Body of pancreas (tissue), 4 donors: ENCODE results near the gene NUP50. TPM values are rescaled to one million over a fixed set of nuclear protein-coding genes. Genes with fewer than 3 reads are reported as not detected.

Experiments
- ATAC-seq: fragments of 150-250 bp; one replicate; pipeline ENCODE4 v1.9.1; 2016
- DNase-seq, 4 donors: peaks; one replicate each; pipeline ENCODE4 v3.0.0-alpha.2; 2019
- H3K27ac ChIP-seq, 4 donors: fragments of 200-600 bp; sonication (generic); 1 replicate in 3 of 4; 2 replicates in 1 of 4; pipeline versions ENCODE4 v1.5.1 to v1.6.1; 2016 to 2019; ENCODE audit warnings: mild to moderate bottlenecking in 1 of 4, mixed read lengths in 1 of 4, moderate library complexity in 1 of 4
- H3K27me3 ChIP-seq, 2 donors: fragments of 200-600 bp; sonication (generic); one replicate each; pipeline ENCODE4 v1.6.0; 2016; ENCODE audit warnings: mild to moderate bottlenecking in 1 of 2
- H3K36me3 ChIP-seq, 2 donors: fragments of 200-600 bp; sonication (generic); replicated peaks in 1 of 2; 2 replicates each; pipeline ENCODE4 v1.5.1; 2016; ENCODE audit warnings: low read depth in 2 of 2; ENCODE audit not compliant: insufficient read depth in 1 of 2
- H3K4me1 ChIP-seq: fragments of 200-600 bp; sonication (generic); one replicate; pipeline ENCODE4 v1.6.0; 2016
- H3K4me3 ChIP-seq, 2 donors: fragments of 200-600 bp; sonication (generic); 1 replicate in 1 of 2; 2 replicates in 1 of 2; pipeline ENCODE4 v1.5.1; 2016 to 2019
- H3K9me3 ChIP-seq, 3 donors: fragments of 200-600 bp; sonication (generic); 1 replicate in 2 of 3; 2 replicates in 1 of 3; pipeline ENCODE4 v1.5.1; 2016
- CTCF ChIP-seq, 7 experiments: fragments of 450-650 bp in 4 of 7; fragments of 200-600 bp in 3 of 7; sonication (generic) in 3 of 7; IDR thresholded peaks; one replicate each; pipeline ENCODE4 v1.5.1; 2016 to 2019; ENCODE audit warnings: antibody characterized with exemption in 7 of 7
- POLR2A ChIP-seq, 3 donors: fragments of 450-650 bp; IDR thresholded peaks; one replicate each; pipeline ENCODE4 v1.6.1; 2016; ENCODE audit warnings: antibody characterized with exemption in 3 of 3, mild to moderate bottlenecking in 2 of 3
- WGBS, 2 donors: methylation state at CpG; one replicate each; pipeline ENCODE4 v1.1.5; 2017; 5-methylcytosine and 5-hydroxymethylcytosine counted together
- intact Hi-C: fragments of 100-400 bp; cut with DNase I; formaldehyde crosslinking; loops from one replicate; pipeline ENCODE4 v1.15.1; 2023
- total RNA-seq, 2 donors: library from RNA; depleted of rRNA; stranded (reverse); fragments of >200 nt; gene quantifications; one replicate each; pipeline ENCODE4 v1.1.0, GENCODE V29; 2016

Gene NUP50
- total RNA-seq, 2 donors from 2014 or later, result 39.2 to 43.1 TPM

GRCh38 chr22:45202333-45203149 lies 38.8 kb downstream of the NUP50 start:
- intact Hi-C loops, result no loop called here
- TF ChIP-seq POLR2A (IDR thresholded peaks at IDR 0.05) (no peak), CTCF (IDR thresholded peaks at IDR 0.05) (no peak)
- 89 to 94% methylated on average over 22 to 32 of the region's 36 CpGs for WGBS, 2 donors
- Histone ChIP-seq H3K27me3 (no peaks in the 10 kb centered on the region), H3K9me3 (no peaks in the 10 kb centered on the region), H3K27ac (no peak overlapping the region), H3K4me1 (peaks cover under 1% of the 10 kb centered on the region), H3K36me3 (peaks cover 0 to 9% of the 10 kb centered on the region in 2 donors), H3K4me3 (no peak overlapping the region)
- ATAC-seq (no peak), DNase-seq (no peak)

DNA sequence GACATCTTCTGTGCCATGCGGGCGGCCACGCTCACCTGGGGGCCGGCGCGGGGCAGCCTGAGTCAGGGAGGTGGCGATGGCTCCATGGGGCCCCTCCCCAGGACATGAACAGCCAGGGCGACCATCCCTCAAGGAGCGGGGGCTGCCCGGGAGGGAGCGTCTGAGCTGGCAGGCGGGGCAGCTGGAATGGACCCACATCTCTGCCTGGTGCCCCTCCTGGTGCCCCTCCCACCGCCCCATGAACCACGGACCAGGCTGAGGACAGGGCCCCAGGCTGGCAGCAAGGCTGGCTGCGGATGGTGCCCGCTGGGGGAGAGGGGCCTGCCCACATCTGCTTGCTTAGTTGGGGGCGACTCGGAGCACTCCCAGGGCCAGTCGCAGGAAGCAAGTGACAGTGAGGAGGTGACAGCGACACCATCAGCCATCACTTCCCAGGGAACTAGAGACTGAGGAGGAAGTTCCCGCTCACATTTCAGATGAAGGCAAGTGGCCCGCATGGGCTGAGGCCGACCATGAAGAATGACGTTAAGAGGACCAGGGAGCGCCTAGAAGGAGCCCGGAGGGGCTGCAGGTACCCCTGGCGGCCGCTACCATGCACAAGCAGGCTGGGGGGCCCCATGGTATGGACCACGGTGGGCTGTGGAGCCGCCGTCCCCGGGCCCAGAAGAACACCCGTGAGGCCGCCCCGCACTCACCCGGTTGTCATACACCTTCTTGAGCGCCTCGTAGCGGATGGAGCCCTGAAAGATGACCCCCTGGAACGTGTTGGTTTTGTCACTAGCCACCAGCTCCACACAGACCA lies 39.6 kb downstream of the NUP50 start:
- 90 to 93% methylated on average over 12 to 36 of the region's 40 CpGs for WGBS, 2 donors
- ATAC-seq (no peak), DNase-seq (no peak)
- Histone ChIP-seq H3K4me1 (peaks cover 8% of the 10 kb centered on the region), H3K27me3 (no peaks in the 10 kb centered on the region), H3K36me3 (peaks cover 0 to 9% of the 10 kb centered on the region in 2 donors), H3K9me3 (no peaks in the 10 kb centered on the region), H3K4me3 (no peak overlapping the region), H3K27ac (no peak overlapping the region)
- TF ChIP-seq POLR2A (IDR thresholded peaks at IDR 0.05), result no peak
- TF ChIP-seq CTCF (IDR thresholded peaks at IDR 0.05), result no peak
- intact Hi-C loops, result no loop called here

DNA sequence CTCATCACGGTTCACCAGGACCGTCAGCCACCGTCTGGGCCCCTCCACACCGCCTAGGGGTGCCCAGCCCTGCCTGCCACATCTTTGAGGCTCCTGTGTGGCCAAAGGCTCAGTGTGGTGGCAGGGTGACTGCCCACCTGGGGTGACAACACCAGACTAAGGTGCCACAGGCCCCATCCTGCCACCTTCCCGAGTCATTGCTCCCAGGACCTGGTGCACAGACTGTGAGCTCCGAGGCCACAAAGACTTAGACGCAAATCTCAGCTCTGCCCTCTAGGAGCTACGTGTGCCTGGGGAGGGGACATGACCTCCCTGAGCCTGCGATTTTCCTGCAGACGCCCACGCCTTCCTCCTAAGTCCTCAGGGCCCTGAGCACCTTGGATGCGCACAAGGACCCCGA lies 40.5 kb downstream of the NUP50 start:
- DNase-seq, result no peak
- H3K27me3 ChIP-seq, result no peaks in the 10 kb centered on the region
- no peaks in the 10 kb centered on the region for H3K9me3 ChIP-seq
- H3K4me1 ChIP-seq, result peaks cover 15% of the 10 kb centered on the region
- H3K36me3 ChIP-seq, result peaks cover 0 to 9% of the 10 kb centered on the region in 2 donors
- no peak for ATAC-seq
- WGBS, 2 donors, result 80 to 88% methylated on average over 4 to 13 of the region's 13 CpGs
- H3K27ac ChIP-seq, result no peak overlapping the region
- intact Hi-C loops, result no loop called here
- TF ChIP-seq POLR2A (IDR thresholded peaks at IDR 0.05) (no peak), CTCF (IDR thresholded peaks at IDR 0.05) (no peak)
- H3K4me3 ChIP-seq, result no peak overlapping the region

DNA sequence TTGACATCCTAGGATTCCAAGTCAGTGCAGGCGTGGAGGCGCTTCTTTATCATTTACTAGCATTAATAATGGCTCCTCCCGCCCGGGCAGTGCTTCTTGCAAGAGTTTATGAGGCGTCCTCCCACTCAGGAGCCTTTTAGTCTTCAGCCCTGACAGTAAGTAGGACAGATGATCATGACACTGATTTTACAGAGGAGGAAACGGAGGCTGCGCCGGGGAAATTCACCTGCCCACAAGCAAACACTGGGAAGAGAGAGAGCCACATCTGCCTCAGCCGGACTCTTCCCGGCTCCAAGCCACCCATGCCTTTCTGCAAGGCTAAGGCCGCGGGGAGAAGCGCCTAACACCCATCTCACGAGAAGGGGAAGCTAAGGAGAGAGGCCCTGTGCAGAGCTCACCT lies 41.1 kb downstream of the NUP50 start:
- WGBS, 2 donors, result 88 to 89% methylated on average over 14 of the region's 14 CpGs
- H3K4me3 ChIP-seq, result no peak overlapping the region
- H3K36me3 ChIP-seq, result peaks cover 0 to 9% of the 10 kb centered on the region in 2 donors
- DNase-seq (no peak), ATAC-seq (no peak)
- H3K4me1 ChIP-seq, result peaks cover 20% of the 10 kb centered on the region
- intact Hi-C loops, result no loop called here
- H3K27ac ChIP-seq, result no peak overlapping the region
- TF ChIP-seq POLR2A (IDR thresholded peaks at IDR 0.05) (no peak), CTCF (IDR thresholded peaks at IDR 0.05) (no peak)
- H3K9me3 ChIP-seq, result no peaks in the 10 kb centered on the region
- no peaks in the 10 kb centered on the region for H3K27me3 ChIP-seq
